HEK293 (cell line): ENCODE measurements around the gene BCL11A.

ENCODE experiments used
- CTCF ChIA-PET: fragments of 350-600 bp; formaldehyde crosslinking; extraction: SDS; loops from one replicate; lab custom pipeline; 2021; ENCODE audit warnings: antibody characterized with exemption; lab: Yijun Ruan, JAX
- POLR2A ChIA-PET: fragments of 300-600 bp; formaldehyde crosslinking; extraction: SDS; loops from one replicate; lab custom pipeline; 2020; ENCODE audit warnings: antibody characterized with exemption, inconsistent platforms; lab: Yijun Ruan, JAX
- H3K27ac ChIP-seq: fragments of 200-500 bp; sonication (Bioruptor generic); 2 replicates; pipeline ENCODE4 v1.5.1; 2014; ENCODE audit warnings: low read depth, low read length, control low read depth, inconsistent platforms; ENCODE audit errors: extremely low read depth
- H3K36me3 ChIP-seq, 2 experiments: fragments of 200-500 bp in 1 of 2; sonication (Bioruptor generic) in 1 of 2; 1 replicate in 1 of 2; 2 replicates in 1 of 2; pipeline ENCODE4 v1.5.1; 2014 to 2017; ENCODE audit warnings: inconsistent platforms in 2 of 2, low read length in 2 of 2; ENCODE audit not compliant: control insufficient read depth in 2 of 2, insufficient read depth in 1 of 2
- H3K4me1 ChIP-seq: fragments of 200-500 bp; sonication (Bioruptor generic); 2 replicates; pipeline ENCODE4 v1.5.1; 2014; ENCODE audit warnings: mild to moderate bottlenecking, low read length, inconsistent platforms; ENCODE audit not compliant: control insufficient read depth, insufficient read depth
- H3K4me3 ChIP-seq: 2 replicates; pipeline ENCODE4 v1.5.1; 2011; ENCODE audit warnings: low read depth, mild to moderate bottlenecking, control low read depth, low read length, moderate library complexity
- H3K9me3 ChIP-seq: fragments of 200-500 bp; sonication (Bioruptor generic); 2 replicates; pipeline ENCODE4 v1.5.1; 2014; ENCODE audit warnings: low read depth, low read length, inconsistent platforms; ENCODE audit not compliant: control insufficient read depth, insufficient read depth
- BCL11B ChIP-seq: fragments of 450-650 bp; formaldehyde crosslinking; IDR thresholded peaks from 2 replicates; pipeline ENCODE4 v1.5.1; 2016; ENCODE audit warnings: low read depth, missing biosample characterization, missing genetic modification characterization
- HOXC10 ChIP-seq: sonication (generic); formaldehyde crosslinking; IDR thresholded peaks from 2 replicates; pipeline ENCODE4 v1.8.1; 2023; ENCODE audit warnings: mild to moderate bottlenecking, missing genetic modification reagents
- HOXD13 ChIP-seq: sonication (generic); formaldehyde crosslinking; IDR thresholded peaks from 2 replicates; pipeline ENCODE4 v1.8.0; 2022; ENCODE audit warnings: missing genetic modification reagents, borderline replicate concordance
- KLF9 ChIP-seq: fragments of 450-650 bp; formaldehyde crosslinking; IDR thresholded peaks from 2 replicates; pipeline ENCODE4 v1.5.1; 2016; ENCODE audit warnings: missing biosample characterization, missing genetic modification characterization, low read depth
- PRDM1 ChIP-seq: fragments of 450-650 bp; formaldehyde crosslinking; IDR thresholded peaks from 2 replicates; pipeline ENCODE4; 2016; ENCODE audit warnings: missing biosample characterization, missing genetic modification characterization
- SETDB1 ChIP-seq: IDR thresholded peaks from one replicate; pipeline ENCODE4 v1.6.1; 2017; ENCODE audit warnings: mild to moderate bottlenecking, low read length, moderate library complexity, mixed read lengths; ENCODE audit not compliant: insufficient read length
- TSHZ1 ChIP-seq: fragments of 450-650 bp; formaldehyde crosslinking; IDR thresholded peaks from 2 replicates; pipeline ENCODE4 v1.5.1; 2016; ENCODE audit warnings: missing biosample characterization, missing genetic modification characterization, borderline replicate concordance
- WT1 ChIP-seq: fragments of 450-650 bp; formaldehyde crosslinking; IDR thresholded peaks from 2 replicates; pipeline ENCODE4 v1.5.1; 2016; ENCODE audit warnings: missing biosample characterization, missing genetic modification characterization
- YY1 ChIP-seq: fragments of 450-650 bp; formaldehyde crosslinking; IDR thresholded peaks from 2 replicates; pipeline ENCODE4 v1.5.1; 2018; ENCODE audit warnings: missing biosample characterization, missing genetic modification characterization
- ZBTB1 ChIP-seq: fragments of 450-650 bp; formaldehyde crosslinking; IDR thresholded peaks from 2 replicates; pipeline ENCODE4 v1.5.1; 2016; ENCODE audit warnings: missing biosample characterization, missing genetic modification characterization
- ZBTB7A ChIP-seq: fragments of 450-650 bp; formaldehyde crosslinking; IDR thresholded peaks from 2 replicates; pipeline ENCODE4 v1.5.1; 2016; ENCODE audit warnings: low read depth, missing biosample characterization, missing genetic modification characterization
- ZNF24 ChIP-seq: fragments of 450-650 bp; formaldehyde crosslinking; IDR thresholded peaks from 2 replicates; pipeline ENCODE4 v1.5.1; 2016; ENCODE audit warnings: missing biosample characterization, missing genetic modification characterization
- ZNF335 ChIP-seq: fragments of 450-650 bp; formaldehyde crosslinking; conservative IDR thresholded peaks from 2 replicates; pipeline ENCODE4 v1.5.1; 2016; ENCODE audit warnings: missing biosample characterization, missing genetic modification characterization
- ZNF350 ChIP-seq: fragments of 450-650 bp; formaldehyde crosslinking; IDR thresholded peaks from 2 replicates; pipeline ENCODE4 v1.5.0; 2017; ENCODE audit warnings: missing biosample characterization, mild to moderate bottlenecking, missing genetic modification characterization
- ZNF394 ChIP-seq: fragments of 450-650 bp; formaldehyde crosslinking; IDR thresholded peaks from 2 replicates; pipeline ENCODE4 v1.5.1; 2016; ENCODE audit warnings: missing biosample characterization, missing genetic modification characterization, mild to moderate bottlenecking, moderate library complexity, borderline replicate concordance
- ZNF423 ChIP-seq: fragments of 450-650 bp; formaldehyde crosslinking; IDR thresholded peaks from 2 replicates; pipeline ENCODE4 v1.5.1; 2016; ENCODE audit warnings: missing biosample characterization, missing genetic modification characterization
- ZNF449 ChIP-seq: fragments of 450-650 bp; formaldehyde crosslinking; IDR thresholded peaks from 2 replicates; pipeline ENCODE4 v1.5.1; 2017; ENCODE audit warnings: missing biosample characterization, mild to moderate bottlenecking, missing genetic modification characterization, moderate library complexity
- ZNF473 ChIP-seq: fragments of 450-650 bp; formaldehyde crosslinking; IDR thresholded peaks from 2 replicates; pipeline ENCODE4 v1.5.1; 2017; ENCODE audit warnings: missing biosample characterization, missing genetic modification characterization
- ZNF501 ChIP-seq: fragments of 450-650 bp; formaldehyde crosslinking; IDR thresholded peaks from 2 replicates; pipeline ENCODE4 v1.5.1; 2016; ENCODE audit warnings: missing biosample characterization, missing genetic modification characterization
- ZNF521 ChIP-seq: fragments of 450-650 bp; formaldehyde crosslinking; IDR thresholded peaks from 2 replicates; pipeline ENCODE4 v1.5.1; 2017; ENCODE audit warnings: missing biosample characterization, mild to moderate bottlenecking, missing genetic modification characterization
- ZNF529 ChIP-seq: fragments of 450-650 bp; formaldehyde crosslinking; IDR thresholded peaks from 2 replicates; pipeline ENCODE4 v1.5.1; 2017; ENCODE audit warnings: missing genetic modification characterization, missing biosample characterization; ENCODE audit not compliant: insufficient replicate concordance
- ZNF624 ChIP-seq: fragments of 450-650 bp; formaldehyde crosslinking; IDR thresholded peaks from 2 replicates; pipeline ENCODE4 v1.5.1; 2017; ENCODE audit warnings: missing biosample characterization, missing genetic modification characterization
- ZNF626 ChIP-seq: fragments of 450-650 bp; sonication (Bioruptor Pico); formaldehyde crosslinking; IDR thresholded peaks from 2 replicates; pipeline ENCODE4 v1.5.1; 2018; ENCODE audit warnings: missing biosample characterization, missing genetic modification characterization, inconsistent platforms
- ZNF629 ChIP-seq: fragments of 450-650 bp; formaldehyde crosslinking; IDR thresholded peaks from 2 replicates; pipeline ENCODE4 v1.5.1; 2017; ENCODE audit warnings: missing biosample characterization, missing genetic modification characterization
- ZNF777 ChIP-seq: fragments of 450-650 bp; formaldehyde crosslinking; IDR thresholded peaks from 2 replicates; pipeline ENCODE4 v1.5.1; 2017; ENCODE audit warnings: missing biosample characterization, missing genetic modification characterization, borderline replicate concordance
- ZSCAN16 ChIP-seq: fragments of 450-650 bp; formaldehyde crosslinking; IDR thresholded peaks from 2 replicates; pipeline ENCODE4 v1.5.1; 2016; ENCODE audit warnings: missing biosample characterization, missing genetic modification characterization
- TF ChIP-seq, protein P1 (sequence below): IDR thresholded peaks from 2 replicates; pipeline ENCODE4 v1.6.1; 2011; ENCODE audit warnings: mild to moderate bottlenecking, low read depth, low read length, borderline replicate concordance
- TF ChIP-seq, protein P2 (sequence below): fragments of 450-650 bp; formaldehyde crosslinking; IDR thresholded peaks from 2 replicates; pipeline ENCODE4 v1.5.1; 2016; ENCODE audit warnings: missing biosample characterization, missing genetic modification characterization, borderline replicate concordance

BCL11A gene

GRCh38 chr2:60602828-60603532 is 49.5 kb upstream of the BCL11A start:
- ChIA-PET CTCF (interaction anchor here (0.6 to 1.0 kb wide), 4 partner anchors 10 to 71 kb away, joined by 3 to 5 read pairs (median 3); no protein-coding TSS in a partner anchor), POLR2A (interaction anchor here (0.7 kb wide), 1 partner anchor 123 kb away, joined by 4 read pairs; no protein-coding TSS in a partner anchor)
- no peaks in the 10 kb centered on the region for H3K4me1 ChIP-seq
- no peaks in the 10 kb centered on the region for H3K36me3 ChIP-seq
- no peak overlapping the region for H3K27ac ChIP-seq
- H3K4me3 ChIP-seq: no peak overlapping the region
- TF ChIP-seq HOXD13 (no peak), YY1 (tag by site-specific recombination) (no peak), ZNF624 (tag by site-specific recombination) (no peak), ZNF777 (tag by site-specific recombination) (no peak), ZNF423 (tag by site-specific recombination) (no peak), ZNF394 (tag by site-specific recombination) (no peak), ZNF449 (tag by site-specific recombination) (no peak), ZNF335 (no peak), HOXC10 (no peak), ZNF350 (no peak), ZNF521 (tag by site-specific recombination) (no peak), BCL11B (no peak), ZNF473 (tag by site-specific recombination) (no peak), ZNF501 (tag by site-specific recombination) (no peak), PRDM1 (no peak), SETDB1 (no peak), ZBTB7A (no peak)
- TF ChIP-seq, protein P1, sequence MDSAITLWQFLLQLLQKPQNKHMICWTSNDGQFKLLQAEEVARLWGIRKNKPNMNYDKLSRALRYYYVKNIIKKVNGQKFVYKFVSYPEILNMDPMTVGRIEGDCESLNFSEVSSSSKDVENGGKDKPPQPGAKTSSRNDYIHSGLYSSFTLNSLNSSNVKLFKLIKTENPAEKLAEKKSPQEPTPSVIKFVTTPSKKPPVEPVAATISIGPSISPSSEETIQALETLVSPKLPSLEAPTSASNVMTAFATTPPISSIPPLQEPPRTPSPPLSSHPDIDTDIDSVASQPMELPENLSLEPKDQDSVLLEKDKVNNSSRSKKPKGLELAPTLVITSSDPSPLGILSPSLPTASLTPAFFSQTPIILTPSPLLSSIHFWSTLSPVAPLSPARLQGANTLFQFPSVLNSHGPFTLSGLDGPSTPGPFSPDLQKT: no peak
- TF ChIP-seq, all 188 proteins: peak for 0
- no peaks in the 10 kb centered on the region for H3K9me3 ChIP-seq

GRCh38 chr2:60602388-60602787 is 48.9 kb upstream of the BCL11A start:
- H3K36me3 ChIP-seq: no peaks in the 10 kb centered on the region
- POLR2A ChIA-PET: interaction anchor here (0.7 kb wide), 1 partner anchor 124 kb away, joined by 4 read pairs; no protein-coding TSS in a partner anchor
- H3K4me1 ChIP-seq: no peaks in the 10 kb centered on the region
- CTCF ChIA-PET: interaction anchor here (0.7 to 1.0 kb wide), 3 partner anchors 10 to 72 kb away, joined by 3 to 5 read pairs (median 4); no protein-coding TSS in a partner anchor
- TF ChIP-seq TSHZ1 (tag by site-specific recombination) (no peak), ZNF629 (tag by site-specific recombination) (no peak), KLF9 (no peak), ZSCAN16 (tag by site-specific recombination) (no peak), ZNF626 (tag by site-specific recombination) (no peak), WT1 (no peak), ZNF529 (tag by site-specific recombination) (no peak), ZBTB1 (no peak), ZNF24 (tag by site-specific recombination) (no peak)
- TF ChIP-seq, protein P2, sequence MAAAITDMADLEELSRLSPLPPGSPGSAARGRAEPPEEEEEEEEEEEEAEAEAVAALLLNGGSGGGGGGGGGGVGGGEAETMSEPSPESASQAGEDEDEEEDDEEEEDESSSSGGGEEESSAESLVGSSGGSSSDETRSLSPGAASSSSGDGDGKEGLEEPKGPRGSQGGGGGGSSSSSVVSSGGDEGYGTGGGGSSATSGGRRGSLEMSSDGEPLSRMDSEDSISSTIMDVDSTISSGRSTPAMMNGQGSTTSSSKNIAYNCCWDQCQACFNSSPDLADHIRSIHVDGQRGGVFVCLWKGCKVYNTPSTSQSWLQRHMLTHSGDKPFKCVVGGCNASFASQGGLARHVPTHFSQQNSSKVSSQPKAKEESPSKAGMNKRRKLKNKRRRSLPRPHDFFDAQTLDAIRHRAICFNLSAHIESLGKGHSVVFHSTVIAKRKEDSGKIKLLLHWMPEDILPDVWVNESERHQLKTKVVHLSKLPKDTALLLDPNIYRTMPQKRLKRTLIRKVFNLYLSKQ: no peak
- TF ChIP-seq, all 188 proteins: peak for 0
- Histone ChIP-seq H3K4me3 (no peak overlapping the region), H3K27ac (no peak overlapping the region), H3K9me3 (no peaks in the 10 kb centered on the region)
